Neural progenitor cell (in vitro differentiated cells): ENCODE data around the gene SND1.

Experiments used
- EZH2 ChIP-seq: fragments of 200-600 bp; sonication (generic); IDR thresholded peaks from 2 replicates; pipeline ENCODE4 v1.6.1; 2017; ENCODE audit warnings: antibody characterized with exemption, mild to moderate bottlenecking, moderate library complexity
- TF ChIP-seq, protein P1 (sequence below): fragments of 200-600 bp; sonication (generic); IDR thresholded peaks from 2 replicates; pipeline ENCODE4 v1.5.1; 2017; ENCODE audit warnings: antibody characterized with exemption, mild to moderate bottlenecking

DNA sequence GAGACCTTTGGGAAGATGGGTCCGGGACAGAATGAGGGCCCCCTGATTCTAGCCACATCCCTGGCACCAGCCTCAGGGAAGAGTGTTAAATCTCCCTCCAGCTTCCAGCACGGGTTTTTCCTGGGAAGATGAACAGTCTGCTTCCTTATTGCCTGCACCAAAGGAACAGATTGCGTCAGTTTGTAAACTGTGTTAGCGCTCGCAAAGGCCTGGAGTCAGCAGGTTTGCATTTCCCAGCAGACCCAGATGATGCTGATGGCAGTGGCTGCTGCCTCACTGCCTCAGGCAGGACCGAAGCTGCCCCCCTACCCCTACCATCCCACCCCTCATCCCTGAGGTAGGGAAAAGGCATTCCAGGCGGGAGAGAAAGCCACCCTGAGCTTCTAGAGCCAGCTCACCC lies 413.9 kb downstream of the SND1 start:
- TF ChIP-seq, protein P1, sequence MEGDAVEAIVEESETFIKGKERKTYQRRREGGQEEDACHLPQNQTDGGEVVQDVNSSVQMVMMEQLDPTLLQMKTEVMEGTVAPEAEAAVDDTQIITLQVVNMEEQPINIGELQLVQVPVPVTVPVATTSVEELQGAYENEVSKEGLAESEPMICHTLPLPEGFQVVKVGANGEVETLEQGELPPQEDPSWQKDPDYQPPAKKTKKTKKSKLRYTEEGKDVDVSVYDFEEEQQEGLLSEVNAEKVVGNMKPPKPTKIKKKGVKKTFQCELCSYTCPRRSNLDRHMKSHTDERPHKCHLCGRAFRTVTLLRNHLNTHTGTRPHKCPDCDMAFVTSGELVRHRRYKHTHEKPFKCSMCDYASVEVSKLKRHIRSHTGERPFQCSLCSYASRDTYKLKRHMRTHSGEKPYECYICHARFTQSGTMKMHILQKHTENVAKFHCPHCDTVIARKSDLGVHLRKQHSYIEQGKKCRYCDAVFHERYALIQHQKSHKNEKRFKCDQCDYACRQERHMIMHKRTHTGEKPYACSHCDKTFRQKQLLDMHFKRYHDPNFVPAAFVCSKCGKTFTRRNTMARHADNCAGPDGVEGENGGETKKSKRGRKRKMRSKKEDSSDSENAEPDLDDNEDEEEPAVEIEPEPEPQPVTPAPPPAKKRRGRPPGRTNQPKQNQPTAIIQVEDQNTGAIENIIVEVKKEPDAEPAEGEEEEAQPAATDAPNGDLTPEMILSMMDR = no peak
- TF ChIP-seq EZH2 = no peak
